Kidney epithelial cell (primary cell): Measurements from ENCODE around the gene TTC9B. TPM values are rescaled to one million over a fixed set of nuclear protein-coding genes. Genes with fewer than 3 reads are reported as not detected.
"Not testable (repeated sequence)": the region's sequence is repeated elsewhere in the genome, so short reads cannot be mapped to it uniquely, and the experiment has no call there.

ENCODE experiments used
- DNase-seq: peaks from one replicate; pipeline ENCODE4 v3.0.0-alpha.2; 2010; ENCODE audit warnings: low read depth
- H3K27me3 ChIP-seq: 2 replicates; pipeline ENCODE4 v1.6.0; 2011; ENCODE audit warnings: low read length; ENCODE audit not compliant: control insufficient read depth, insufficient read depth
- H3K36me3 ChIP-seq: 2 replicates; pipeline ENCODE4 v1.5.1; 2011; ENCODE audit warnings: low read length; ENCODE audit not compliant: control insufficient read depth, insufficient read depth
- H3K4me3 ChIP-seq: 2 replicates; pipeline ENCODE4 v1.5.1; 2011; ENCODE audit warnings: low read depth, mild to moderate bottlenecking, control low read depth, low read length
- total RNA-seq: library from RNA; depleted of rRNA; stranded (reverse); fragments of >200 nt; gene quantifications from 2 replicates; pipeline ENCODE4 v1.2.3, GENCODE V29; 2015
- TF ChIP-seq, protein P1 (sequence below): IDR thresholded peaks from 2 replicates; pipeline ENCODE4 v1.5.1; 2011; ENCODE audit warnings: mild to moderate bottlenecking, moderate library complexity, low read length, control low read depth, inconsistent platforms; ENCODE audit not compliant: insufficient read depth, poor library complexity, severe bottlenecking

Gene TTC9B
- total RNA-seq, 1 donor from 2014 or later, result not detected

DNA sequence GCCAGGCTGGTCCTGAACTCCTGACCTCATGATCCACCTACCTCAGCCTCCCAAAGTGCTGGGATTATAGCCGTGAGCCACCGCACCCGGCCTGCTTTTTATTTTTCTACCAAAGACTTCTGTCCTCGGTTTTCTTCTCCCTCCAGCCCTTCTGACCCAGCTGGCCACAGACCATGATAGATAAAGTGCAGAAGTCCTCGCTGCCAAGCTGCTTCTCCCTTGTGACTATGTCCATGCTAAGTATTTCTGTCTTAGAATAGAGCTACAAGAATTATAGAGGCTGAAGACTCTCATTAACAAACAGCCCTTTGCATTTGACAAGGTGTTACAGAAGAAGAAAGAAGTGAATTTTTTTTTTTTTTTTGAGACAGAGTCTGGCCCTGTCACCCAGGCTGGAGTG lies 42.4 kb downstream of the TTC9B start:
- Histone ChIP-seq H3K4me3 (no peak overlapping the region), H3K27me3 (no peaks in the 10 kb centered on the region), H3K36me3 (no peaks in the 10 kb centered on the region)
- TF ChIP-seq, protein P1, sequence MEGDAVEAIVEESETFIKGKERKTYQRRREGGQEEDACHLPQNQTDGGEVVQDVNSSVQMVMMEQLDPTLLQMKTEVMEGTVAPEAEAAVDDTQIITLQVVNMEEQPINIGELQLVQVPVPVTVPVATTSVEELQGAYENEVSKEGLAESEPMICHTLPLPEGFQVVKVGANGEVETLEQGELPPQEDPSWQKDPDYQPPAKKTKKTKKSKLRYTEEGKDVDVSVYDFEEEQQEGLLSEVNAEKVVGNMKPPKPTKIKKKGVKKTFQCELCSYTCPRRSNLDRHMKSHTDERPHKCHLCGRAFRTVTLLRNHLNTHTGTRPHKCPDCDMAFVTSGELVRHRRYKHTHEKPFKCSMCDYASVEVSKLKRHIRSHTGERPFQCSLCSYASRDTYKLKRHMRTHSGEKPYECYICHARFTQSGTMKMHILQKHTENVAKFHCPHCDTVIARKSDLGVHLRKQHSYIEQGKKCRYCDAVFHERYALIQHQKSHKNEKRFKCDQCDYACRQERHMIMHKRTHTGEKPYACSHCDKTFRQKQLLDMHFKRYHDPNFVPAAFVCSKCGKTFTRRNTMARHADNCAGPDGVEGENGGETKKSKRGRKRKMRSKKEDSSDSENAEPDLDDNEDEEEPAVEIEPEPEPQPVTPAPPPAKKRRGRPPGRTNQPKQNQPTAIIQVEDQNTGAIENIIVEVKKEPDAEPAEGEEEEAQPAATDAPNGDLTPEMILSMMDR, result no peak
- DNase-seq, result no peak

DNA sequence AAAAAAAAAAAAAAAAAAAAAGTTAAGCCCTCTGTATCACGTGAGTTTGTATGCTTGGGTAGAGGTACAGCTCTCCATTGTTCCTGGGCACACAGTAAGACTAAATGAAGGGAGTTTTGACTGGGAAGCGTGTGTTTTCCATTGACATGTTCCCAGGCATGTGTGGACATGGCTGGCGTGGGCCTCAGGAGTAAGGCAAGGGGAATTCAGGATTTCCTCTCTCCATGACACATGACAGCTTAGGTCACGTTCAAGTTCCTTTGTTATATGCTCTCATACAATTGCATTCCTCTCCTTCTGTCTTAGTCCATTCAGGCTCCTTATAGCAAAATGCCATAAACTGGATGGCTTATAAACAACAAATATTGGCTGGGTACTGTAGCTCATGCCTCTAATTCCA lies 44.1 kb downstream of the TTC9B start:
- DNase-seq, result no peak
- Histone ChIP-seq H3K27me3 (no peaks in the 10 kb centered on the region), H3K36me3 (no peaks in the 10 kb centered on the region), H3K4me3 (no peak overlapping the region)
- TF ChIP-seq, protein P1, result no peak

DNA sequence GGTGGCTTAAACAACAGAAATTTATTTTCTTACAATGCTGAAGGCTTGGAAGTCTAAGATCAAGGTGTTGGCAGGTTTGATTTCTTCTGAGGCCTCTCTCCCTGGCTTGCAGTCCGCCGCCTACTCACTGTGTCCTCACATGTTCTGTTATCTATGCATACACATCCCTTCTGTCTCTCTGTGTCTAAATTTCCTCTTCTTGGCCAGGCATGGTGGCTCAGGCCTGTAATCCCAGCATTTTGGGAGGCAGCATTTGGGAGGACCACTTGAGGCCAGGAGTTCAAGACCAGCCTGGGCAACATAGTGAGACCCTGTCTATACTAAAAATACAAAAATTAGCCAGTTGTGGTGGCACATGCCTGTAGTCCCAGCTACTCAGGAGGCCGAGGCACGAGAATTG lies 46.9 kb downstream of the TTC9B start:
- not testable (repeated sequence) for H3K27me3 ChIP-seq, DNase-seq, H3K4me3 ChIP-seq, H3K36me3 ChIP-seq

DNA sequence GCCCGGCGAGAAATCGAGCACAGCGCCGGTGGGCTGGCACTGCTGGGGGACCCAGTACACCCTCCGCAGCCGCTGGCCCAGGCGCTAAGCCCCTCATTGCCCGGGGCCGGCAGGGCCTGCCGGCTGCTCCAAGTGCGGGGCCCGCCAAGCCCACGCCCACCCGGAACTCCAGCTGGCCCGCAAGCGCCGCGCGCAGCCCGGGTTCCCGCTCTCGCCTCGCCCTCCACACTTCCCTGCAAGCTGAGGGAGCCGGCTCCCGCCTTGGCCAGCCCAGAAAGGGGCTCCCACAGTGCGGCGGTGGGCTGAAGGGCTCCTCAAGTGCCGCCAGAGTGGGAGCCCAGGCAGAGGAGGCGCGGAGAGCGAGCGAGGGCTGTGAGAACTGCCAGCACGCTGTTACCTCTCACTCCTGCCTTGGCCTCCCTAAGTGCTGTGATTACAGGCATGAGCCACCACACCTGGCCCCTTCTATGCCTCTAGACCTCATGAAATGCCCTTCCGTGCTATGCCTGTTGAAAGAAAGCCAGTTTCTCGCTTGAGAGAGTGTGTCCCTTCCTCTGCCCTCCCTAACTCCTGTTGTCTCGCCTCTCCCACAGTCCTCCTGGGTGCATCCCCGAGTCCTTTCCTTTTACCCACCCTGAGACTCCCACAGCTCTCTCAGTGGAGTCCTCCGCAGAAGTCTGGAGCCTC lies 47.7 kb downstream of the TTC9B start:
- not testable (repeated sequence) for H3K4me3 ChIP-seq, DNase-seq, H3K27me3 ChIP-seq, H3K36me3 ChIP-seq

DNA sequence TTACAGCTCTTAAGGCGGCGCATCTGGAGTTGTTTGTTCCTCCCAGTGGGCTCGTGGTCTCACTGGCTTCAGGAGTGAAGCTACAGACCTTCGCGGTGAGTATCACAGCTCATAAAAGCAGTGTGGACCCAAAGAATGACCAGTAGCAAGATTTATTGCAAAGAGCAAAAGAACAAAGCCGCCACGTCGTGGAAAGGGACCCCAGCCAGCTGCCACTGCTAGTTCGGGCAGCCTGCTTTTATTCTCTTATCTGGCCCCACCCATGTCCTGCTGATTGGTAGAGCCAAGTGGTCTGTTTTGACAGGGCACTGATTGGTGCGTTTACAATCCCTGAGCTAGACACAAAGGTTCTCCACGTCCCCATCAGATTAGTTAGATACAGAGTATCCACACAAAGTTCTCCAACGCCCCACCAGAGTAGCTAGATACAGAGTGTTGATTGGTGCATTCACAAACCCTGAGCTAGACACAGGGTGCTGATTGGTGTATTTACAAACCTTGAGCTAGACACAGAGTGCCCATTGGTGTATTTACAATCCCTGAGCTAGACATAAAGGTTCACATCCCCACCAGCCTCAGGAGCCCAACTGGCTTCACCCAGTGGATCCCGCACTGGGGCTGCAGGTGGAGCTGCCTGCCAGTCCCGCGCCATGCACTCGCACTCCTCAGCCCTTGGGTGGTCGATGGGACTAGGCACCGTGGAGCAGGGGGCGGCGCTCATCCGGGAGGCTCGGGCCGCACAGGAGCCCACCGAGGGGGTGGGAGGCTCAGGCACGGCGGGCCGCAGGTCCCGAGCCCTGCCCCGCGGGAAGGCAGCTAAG lies 48.5 kb downstream of the TTC9B start:
- not testable (repeated sequence) for H3K27me3 ChIP-seq, DNase-seq, H3K4me3 ChIP-seq

More for the DNA sequence above, 48.5 kb downstream of the TTC9B start:
- H3K36me3 ChIP-seq, result not testable (repeated sequence)

Other genes with a start within 250 kb of the TTC9B start
- gene PSMC4, start 247.2 kb downstream of the TTC9B start, total RNA-seq, result 105 and 149 TPM in 2 replicates
- gene ZNF546, start 221.3 kb downstream of the TTC9B start, total RNA-seq, result 0.42 and 6.0 TPM in 2 replicates
- gene ZNF780B, start 162.2 kb downstream of the TTC9B start, total RNA-seq, result 4.1 and 12.4 TPM in 2 replicates
- gene ZNF780A, start 127.4 kb downstream of the TTC9B start, total RNA-seq, result 11.2 and 18.6 TPM in 2 replicates
- 13.8 and 16.8 TPM in 2 replicates for gene MAP3K10, start 27.0 kb downstream of the TTC9B start, total RNA-seq
- gene CCNP, start 8.3 kb upstream of the TTC9B start, total RNA-seq, result 0.17 and 1.3 TPM in 2 replicates
- 72.3 and 73.5 TPM in 2 replicates for gene AKT2, start 67.0 kb upstream of the TTC9B start, total RNA-seq
- gene C19orf47, start 130.0 kb upstream of the TTC9B start, total RNA-seq, result 5.4 and 10.4 TPM in 2 replicates
- 350 and 417 TPM in 2 replicates for gene PLD3, start 130.3 kb upstream of the TTC9B start, total RNA-seq
- 0.55 TPM in 1 of 2 replicates, not detected in the other for gene HIPK4, start 171.8 kb upstream of the TTC9B start, total RNA-seq
- gene PRX, start 195.0 kb upstream of the TTC9B start, total RNA-seq, result 2.5 and 2.7 TPM in 2 replicates
- 12.3 and 13.6 TPM in 2 replicates for gene SERTAD1, start 207.6 kb upstream of the TTC9B start, total RNA-seq
- gene SERTAD3, start 226.0 kb upstream of the TTC9B start, total RNA-seq, result 11.4 and 12.9 TPM in 2 replicates
- gene BLVRB, start 247.4 kb upstream of the TTC9B start, total RNA-seq, result 86.1 and 91.1 TPM in 2 replicates
- gene SPTBN4, start 248.6 kb upstream of the TTC9B start, total RNA-seq, result 0.96 and 2.4 TPM in 2 replicates